Measurements from ENCODE around the gene SEPSECS. TPM values are rescaled to one million over a fixed set of nuclear protein-coding genes. Genes with fewer than 3 reads are reported as not detected.

Gene SEPSECS
- total RNA-seq, 4 donors from 2014 or later, result 3.0 to 7.2 (median 4.4) TPM

DNA sequence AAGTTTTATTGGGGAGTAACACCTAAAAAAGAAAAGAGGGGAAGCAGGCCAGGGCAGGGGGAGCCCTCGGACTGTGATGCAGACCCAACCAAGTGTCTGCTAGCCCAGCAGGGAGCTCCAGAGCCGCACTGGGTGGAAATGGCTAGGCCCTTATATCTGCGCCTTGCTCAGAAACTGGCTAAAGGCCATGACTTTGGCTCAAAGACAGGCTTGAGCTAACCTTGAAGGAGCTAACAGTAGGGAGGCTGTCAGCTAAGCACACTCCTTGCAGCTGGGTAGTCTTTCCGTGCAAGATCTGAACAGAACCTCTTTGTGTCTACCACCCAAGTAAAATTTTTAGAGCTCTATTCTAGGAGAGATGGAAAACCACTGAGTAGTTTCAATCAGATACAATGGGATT is 43.0 kb downstream of the SEPSECS start:
- H3K27ac ChIP-seq, result no peak overlapping the region
- H3K9me3 ChIP-seq, result no peaks in the 10 kb centered on the region
- H3K4me3 ChIP-seq, result no peak overlapping the region
- no peaks in the 10 kb centered on the region for H3K4me1 ChIP-seq
- no peaks in the 10 kb centered on the region for H3K27me3 ChIP-seq
- DNase-seq, result no peak
- WGBS, 2 donors, result 89 to 94% methylated on average over 4 of the region's 4 CpGs
- peaks cover 0 to under 1% (median 0%) of the 10 kb centered on the region in 3 donors for H3K36me3 ChIP-seq
- intact Hi-C loops (cut with DNase I), result no loop called here
- TF ChIP-seq, protein P1, sequence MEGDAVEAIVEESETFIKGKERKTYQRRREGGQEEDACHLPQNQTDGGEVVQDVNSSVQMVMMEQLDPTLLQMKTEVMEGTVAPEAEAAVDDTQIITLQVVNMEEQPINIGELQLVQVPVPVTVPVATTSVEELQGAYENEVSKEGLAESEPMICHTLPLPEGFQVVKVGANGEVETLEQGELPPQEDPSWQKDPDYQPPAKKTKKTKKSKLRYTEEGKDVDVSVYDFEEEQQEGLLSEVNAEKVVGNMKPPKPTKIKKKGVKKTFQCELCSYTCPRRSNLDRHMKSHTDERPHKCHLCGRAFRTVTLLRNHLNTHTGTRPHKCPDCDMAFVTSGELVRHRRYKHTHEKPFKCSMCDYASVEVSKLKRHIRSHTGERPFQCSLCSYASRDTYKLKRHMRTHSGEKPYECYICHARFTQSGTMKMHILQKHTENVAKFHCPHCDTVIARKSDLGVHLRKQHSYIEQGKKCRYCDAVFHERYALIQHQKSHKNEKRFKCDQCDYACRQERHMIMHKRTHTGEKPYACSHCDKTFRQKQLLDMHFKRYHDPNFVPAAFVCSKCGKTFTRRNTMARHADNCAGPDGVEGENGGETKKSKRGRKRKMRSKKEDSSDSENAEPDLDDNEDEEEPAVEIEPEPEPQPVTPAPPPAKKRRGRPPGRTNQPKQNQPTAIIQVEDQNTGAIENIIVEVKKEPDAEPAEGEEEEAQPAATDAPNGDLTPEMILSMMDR (IDR thresholded peaks at IDR 0.05), result no peak
- TF ChIP-seq POLR2A (IDR thresholded peaks at IDR 0.05), result no peak

DNA sequence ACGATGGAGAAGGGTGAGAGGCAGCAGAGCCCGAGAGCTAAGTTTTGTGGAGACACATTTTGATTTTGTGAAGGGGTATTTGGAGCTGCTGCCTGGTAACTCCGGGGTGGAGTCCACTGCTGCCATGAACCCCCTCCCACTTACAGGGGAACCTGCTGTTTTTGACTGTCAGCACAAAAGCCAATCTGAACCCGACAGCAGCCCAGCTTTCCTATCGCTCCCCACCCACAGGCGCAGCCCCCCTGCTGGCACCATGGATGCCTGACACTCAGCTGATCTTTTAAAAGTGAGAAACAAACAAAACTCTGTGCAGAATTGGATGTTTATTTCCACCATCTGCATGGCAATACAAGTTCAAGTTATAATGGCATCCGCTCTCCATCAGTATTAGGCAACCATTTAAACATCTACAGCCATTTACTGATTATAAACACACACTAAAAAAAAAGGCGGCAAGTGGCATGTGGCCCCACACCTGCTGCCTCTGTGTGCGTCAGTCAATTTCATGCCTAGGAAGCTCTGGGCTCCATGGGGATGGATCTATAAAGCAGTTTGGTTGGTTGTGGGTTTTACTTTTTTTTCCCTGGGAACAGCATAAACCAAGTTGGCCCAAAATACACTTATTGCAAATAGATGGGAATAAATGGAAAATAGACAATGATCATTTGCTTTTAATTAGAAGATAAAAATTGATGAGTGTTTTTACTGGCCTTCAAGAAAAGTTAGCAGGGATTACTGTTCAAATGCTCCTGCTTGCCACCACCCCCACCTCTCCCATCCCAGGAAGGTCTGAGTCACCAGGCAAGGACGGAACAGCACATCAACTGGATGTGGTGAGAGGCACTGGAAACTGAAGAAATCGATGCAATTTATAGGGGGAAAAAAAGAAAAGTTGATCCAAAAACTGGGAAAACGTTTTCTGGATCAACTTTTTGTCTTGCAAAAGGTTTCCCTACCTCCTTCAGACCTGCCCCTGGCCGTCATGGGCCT is 46.0 kb downstream of the SEPSECS start:
- Histone ChIP-seq H3K36me3 (no peaks in the 10 kb centered on the region), H3K27ac (no peak overlapping the region), H3K4me1 (no peaks in the 10 kb centered on the region), H3K9me3 (no peaks in the 10 kb centered on the region), H3K27me3 (no peaks in the 10 kb centered on the region), H3K4me3 (no peak overlapping the region)
- intact Hi-C loops (cut with DNase I), result no loop called here
- DNase-seq, result no peak
- TF ChIP-seq, protein P1 (IDR thresholded peaks at IDR 0.05), result no peak
- TF ChIP-seq POLR2A (IDR thresholded peaks at IDR 0.05), result no peak
- 69 to 70% methylated on average over 12 to 13 of the region's 13 CpGs for WGBS, 2 donors

- Histone ChIP-seq H3K27ac (no peak overlapping the region), H3K36me3 (no peaks in the 10 kb centered on the region), H3K27me3 (no peaks in the 10 kb centered on the region), H3K4me1 (no peaks in the 10 kb centered on the region), H3K4me3 (no peak overlapping the region), H3K9me3 (no peaks in the 10 kb centered on the region)
- intact Hi-C loops (cut with DNase I), result no loop called here
- TF ChIP-seq, protein P1 (IDR thresholded peaks at IDR 0.05), result no peak
- no peak for TF ChIP-seq POLR2A (IDR thresholded peaks at IDR 0.05)
- WGBS, 2 donors, result 54 to 60% methylated on average over 3 of the region's 3 CpGs
- no peak for DNase-seq
Observed at GRCh38 chr4:25112995-25113380, 47.3 kb downstream of the SEPSECS start.

DNA sequence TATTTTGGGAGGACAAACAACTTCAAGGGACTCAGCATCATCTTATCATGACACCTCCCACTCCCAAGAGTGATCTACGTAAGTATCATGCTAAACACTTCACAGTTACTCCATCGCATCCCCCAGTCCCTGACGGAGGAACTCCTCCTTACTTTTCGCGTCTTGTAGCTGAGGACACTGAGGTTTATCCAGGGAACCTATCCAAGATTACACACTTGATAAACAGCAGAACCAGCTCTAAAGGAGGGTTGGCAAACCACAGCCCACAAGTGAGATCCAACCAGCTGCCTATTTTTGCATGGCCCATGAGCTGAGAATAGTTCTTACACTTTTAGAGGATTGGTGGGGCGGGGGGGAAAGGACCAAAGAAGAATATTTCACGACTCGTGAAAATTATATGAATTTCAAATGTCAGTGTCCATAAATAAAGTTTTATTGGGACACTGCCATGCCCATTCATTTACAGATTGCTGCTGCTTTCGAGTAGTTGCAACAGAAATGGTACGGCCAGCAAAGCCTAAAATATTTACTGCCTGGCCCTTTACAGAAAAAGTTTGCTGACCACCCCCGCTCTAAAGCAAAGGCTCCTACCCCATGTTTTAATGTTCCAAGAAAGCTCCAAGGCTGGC is 47.8 kb downstream of the SEPSECS start:
- Histone ChIP-seq H3K9me3 (no peaks in the 10 kb centered on the region), H3K27me3 (no peaks in the 10 kb centered on the region), H3K4me3 (no peak overlapping the region), H3K4me1 (no peaks in the 10 kb centered on the region), H3K27ac (no peak overlapping the region), H3K36me3 (no peaks in the 10 kb centered on the region)
- TF ChIP-seq, protein P1 (IDR thresholded peaks at IDR 0.05), result no peak
- TF ChIP-seq POLR2A (IDR thresholded peaks at IDR 0.05), result no peak
- no peak for DNase-seq
- WGBS, 2 donors, result 71 to 87% methylated on average over 9 of the region's 11 CpGs
- intact Hi-C loops (cut with DNase I), result no loop called here

GRCh38 chr4:25111648-25112196 is 48.5 kb downstream of the SEPSECS start:
- Histone ChIP-seq H3K9me3 (no peaks in the 10 kb centered on the region), H3K27ac (no peak overlapping the region), H3K36me3 (no peaks in the 10 kb centered on the region), H3K4me1 (no peaks in the 10 kb centered on the region), H3K4me3 (no peak overlapping the region), H3K27me3 (no peaks in the 10 kb centered on the region)
- intact Hi-C loops (cut with DNase I), result no loop called here
- TF ChIP-seq, protein P1 (IDR thresholded peaks at IDR 0.05), result no peak
- no peak for TF ChIP-seq POLR2A (IDR thresholded peaks at IDR 0.05)
- 78 to 80% methylated on average over 11 of the region's 11 CpGs for WGBS, 2 donors
- no peak for DNase-seq
